Measurements from ENCODE around the gene IL1RAPL1. TPM values are rescaled to one million over a fixed set of nuclear protein-coding genes. Genes with fewer than 3 reads are reported as not detected.

Gene IL1RAPL1
- total RNA-seq, 1 donor from 2014 or later = not detected

- H3K27ac Mint-ChIP-seq = no peak overlapping the region
These were observed 600.0 kb downstream of the IL1RAPL1 start for GRCh38 chrX:29187264-29187663.

DNA sequence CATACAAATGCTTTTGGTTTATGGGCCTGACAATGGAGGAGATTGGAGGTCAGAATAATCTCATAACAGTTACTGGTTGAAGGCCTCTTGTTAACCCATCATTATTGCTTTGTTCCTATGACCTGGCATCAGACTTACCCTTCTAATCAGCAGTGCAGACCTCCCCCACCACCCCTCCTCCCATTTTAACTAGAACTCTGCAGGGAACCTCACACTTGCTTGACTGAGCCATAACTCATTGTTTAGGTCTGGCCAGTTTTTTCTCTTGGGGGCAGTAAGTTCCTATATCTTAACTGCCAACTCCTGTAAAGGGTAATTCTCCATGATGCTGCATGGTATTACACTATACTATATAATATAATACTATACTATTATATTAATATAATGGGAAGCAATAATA is 609.3 kb downstream of the IL1RAPL1 start:
- H3K27ac Mint-ChIP-seq = no peak overlapping the region
- intact Hi-C loops (cut with micrococcal nuclease) = no loop called here
- H3K27me3 Mint-ChIP-seq = no peaks in the 10 kb centered on the region
- no peaks in the 10 kb centered on the region for H3K4me1 Mint-ChIP-seq
- DNase-seq = no peak
- H3K4me3 Mint-ChIP-seq = no peak overlapping the region
- H3K36me3 Mint-ChIP-seq (ENCODE audit: low read depth) = no peaks in the 10 kb centered on the region
- H3K9me3 Mint-ChIP-seq = no peaks in the 10 kb centered on the region

More at GRCh38 chrX:29187264-29187663, 600.0 kb downstream of the IL1RAPL1 start:
- no peak for DNase-seq
- intact Hi-C loops (cut with micrococcal nuclease) = no loop called here
- Mint-ChIP-seq H3K36me3 (ENCODE audit: low read depth) (no peaks in the 10 kb centered on the region), H3K9me3 (no peaks in the 10 kb centered on the region), H3K4me3 (no peak overlapping the region), H3K27me3 (no peaks in the 10 kb centered on the region), H3K4me1 (no peaks in the 10 kb centered on the region)

GRCh38 chrX:29215251-29215650 is 628.0 kb downstream of the IL1RAPL1 start:
- peaks cover 5% of the 10 kb centered on the region for H3K9me3 Mint-ChIP-seq
- intact Hi-C loops (cut with micrococcal nuclease) = no loop called here
- no peak overlapping the region for H3K4me3 Mint-ChIP-seq
- no peaks in the 10 kb centered on the region for H3K36me3 Mint-ChIP-seq (ENCODE audit: low read depth)
- no peaks in the 10 kb centered on the region for H3K27me3 Mint-ChIP-seq
- DNase-seq = no peak
- no peak overlapping the region for H3K27ac Mint-ChIP-seq
- H3K4me1 Mint-ChIP-seq = no peaks in the 10 kb centered on the region

GRCh38 chrX:29225670-29226069 is 638.4 kb downstream of the IL1RAPL1 start:
- Mint-ChIP-seq H3K4me1 (no peaks in the 10 kb centered on the region), H3K36me3 (ENCODE audit: low read depth) (no peaks in the 10 kb centered on the region), H3K27ac (no peak overlapping the region), H3K27me3 (no peaks in the 10 kb centered on the region), H3K4me3 (no peak overlapping the region), H3K9me3 (no peaks in the 10 kb centered on the region)
- DNase-seq = no peak
- intact Hi-C loops (cut with micrococcal nuclease) = no loop called here

DNA sequence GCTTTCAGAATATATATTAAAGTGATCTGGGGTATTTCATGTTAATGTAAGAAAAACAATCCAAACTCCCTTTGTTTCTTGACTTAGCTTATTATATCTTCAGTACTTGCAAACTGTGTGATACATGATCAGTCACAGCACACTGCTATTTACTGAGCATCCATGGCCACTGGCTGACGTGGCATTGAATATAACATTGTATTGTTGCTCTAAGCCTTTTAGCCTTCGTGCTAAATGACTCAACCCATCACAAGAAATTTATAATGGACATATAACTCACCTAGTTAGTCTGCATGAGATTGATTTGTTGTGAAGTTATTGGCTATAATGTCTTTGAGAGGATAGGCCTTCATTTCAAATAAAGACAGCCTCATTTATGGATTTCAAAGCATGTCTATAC is 642.6 kb downstream of the IL1RAPL1 start:
- H3K9me3 Mint-ChIP-seq = no peaks in the 10 kb centered on the region
- H3K4me1 Mint-ChIP-seq = no peaks in the 10 kb centered on the region
- no peaks in the 10 kb centered on the region for H3K36me3 Mint-ChIP-seq (ENCODE audit: low read depth)
- no peak overlapping the region for H3K4me3 Mint-ChIP-seq
- DNase-seq = no peak
- no peak overlapping the region for H3K27ac Mint-ChIP-seq
- intact Hi-C loops (cut with micrococcal nuclease) = no loop called here
- no peaks in the 10 kb centered on the region for H3K27me3 Mint-ChIP-seq

- intact Hi-C loops (cut with micrococcal nuclease) = no loop called here
- Mint-ChIP-seq H3K4me3 (no peak overlapping the region), H3K27me3 (no peaks in the 10 kb centered on the region), H3K4me1 (no peaks in the 10 kb centered on the region), H3K27ac (no peak overlapping the region), H3K36me3 (ENCODE audit: low read depth) (no peaks in the 10 kb centered on the region), H3K9me3 (no peaks in the 10 kb centered on the region)
- DNase-seq = no peak
These were observed 644.6 kb downstream of the IL1RAPL1 start for GRCh38 chrX:29231800-29232199.

DNA sequence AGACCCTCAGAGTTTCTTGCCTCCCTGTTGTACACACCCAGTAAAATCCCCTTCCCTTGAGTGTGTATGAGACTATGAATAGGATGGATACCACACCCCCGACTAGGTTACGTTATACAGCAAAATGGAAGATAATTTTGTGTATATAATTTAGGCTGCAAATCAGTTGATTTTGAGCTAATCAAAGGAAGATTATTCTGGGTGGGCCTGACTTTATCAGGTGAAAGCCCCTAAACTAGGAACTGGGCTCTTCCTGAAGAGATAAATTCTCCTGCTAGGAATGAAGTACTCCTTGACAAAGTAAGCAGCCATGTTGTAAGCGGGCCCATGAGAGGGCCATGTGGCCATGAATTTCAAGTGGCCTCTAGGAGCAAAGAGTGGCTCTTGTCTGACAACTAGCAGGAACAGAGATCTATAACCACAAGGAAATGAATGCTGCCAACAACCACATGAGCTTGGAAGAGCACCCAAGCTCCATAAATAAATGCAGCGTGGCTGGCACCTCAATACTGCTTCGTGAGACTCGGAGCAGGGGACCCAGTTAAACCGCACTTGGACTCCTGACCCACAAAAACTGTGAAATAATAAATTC is 646.4 kb downstream of the IL1RAPL1 start:
- DNase-seq = no peak

GRCh38 chrX:29237972-29238371 is 650.7 kb downstream of the IL1RAPL1 start:
- Mint-ChIP-seq H3K27me3 (no peaks in the 10 kb centered on the region), H3K36me3 (ENCODE audit: low read depth) (no peaks in the 10 kb centered on the region), H3K4me1 (no peaks in the 10 kb centered on the region), H3K27ac (no peak overlapping the region), H3K9me3 (no peaks in the 10 kb centered on the region), H3K4me3 (no peak overlapping the region)
- intact Hi-C loops (cut with micrococcal nuclease) = no loop called here
- no peak for DNase-seq

More for the DNA sequence above, 646.4 kb downstream of the IL1RAPL1 start:
- no peaks in the 10 kb centered on the region for H3K27me3 Mint-ChIP-seq
- no peak overlapping the region for H3K27ac Mint-ChIP-seq
- no peak overlapping the region for H3K4me3 Mint-ChIP-seq
- intact Hi-C loops (cut with micrococcal nuclease) = no loop called here
- no peaks in the 10 kb centered on the region for H3K36me3 Mint-ChIP-seq (ENCODE audit: low read depth)
- no peaks in the 10 kb centered on the region for H3K4me1 Mint-ChIP-seq
- no peaks in the 10 kb centered on the region for H3K9me3 Mint-ChIP-seq

DNA sequence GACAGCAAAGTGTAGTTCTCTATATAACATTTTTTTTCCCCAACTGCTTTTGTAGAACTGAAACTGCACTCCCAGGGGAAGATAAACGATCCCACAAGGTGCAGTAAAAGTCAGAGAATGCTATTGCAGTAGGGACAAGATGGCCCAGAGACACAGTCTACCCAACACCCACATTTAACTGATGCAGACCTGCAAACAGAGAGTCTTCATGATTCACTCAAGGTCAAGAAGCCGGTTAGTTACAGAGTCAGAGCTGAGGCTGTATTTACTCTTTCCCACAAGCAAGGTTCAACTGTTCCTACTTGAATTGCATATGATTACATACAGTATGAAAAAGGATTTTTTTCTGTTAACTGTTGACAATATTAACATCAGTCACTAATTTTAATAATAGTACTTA is 654.6 kb downstream of the IL1RAPL1 start:
- H3K9me3 Mint-ChIP-seq = no peaks in the 10 kb centered on the region
- H3K4me3 Mint-ChIP-seq = no peak overlapping the region
- H3K4me1 Mint-ChIP-seq = no peaks in the 10 kb centered on the region
- no peak overlapping the region for H3K27ac Mint-ChIP-seq
- no peak for DNase-seq
- H3K27me3 Mint-ChIP-seq = no peaks in the 10 kb centered on the region
- intact Hi-C loops (cut with micrococcal nuclease) = no loop called here
- no peaks in the 10 kb centered on the region for H3K36me3 Mint-ChIP-seq (ENCODE audit: low read depth)

DNA sequence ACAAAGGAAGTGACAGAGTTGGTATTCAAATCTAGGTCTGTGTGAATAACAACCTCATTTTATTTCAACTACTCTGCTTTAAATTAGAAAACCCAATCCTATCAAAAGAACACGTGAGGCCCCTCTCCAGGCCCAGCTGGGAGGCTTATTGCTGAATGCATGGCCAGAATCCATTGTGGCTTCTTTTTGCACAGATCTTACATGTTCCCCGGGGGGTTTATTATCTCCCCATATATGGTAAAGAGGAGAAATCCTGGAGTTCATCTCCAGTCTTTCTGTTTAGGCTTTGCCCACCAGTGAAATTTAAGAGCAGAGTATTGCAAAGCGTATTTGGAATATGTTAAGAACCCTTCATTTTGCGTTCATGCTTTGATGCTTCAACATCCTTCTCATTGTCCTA is 655.6 kb downstream of the IL1RAPL1 start:
- H3K27ac Mint-ChIP-seq = no peak overlapping the region
- no peaks in the 10 kb centered on the region for H3K9me3 Mint-ChIP-seq
- intact Hi-C loops (cut with micrococcal nuclease) = no loop called here
- H3K27me3 Mint-ChIP-seq = no peaks in the 10 kb centered on the region
- no peaks in the 10 kb centered on the region for H3K36me3 Mint-ChIP-seq (ENCODE audit: low read depth)
- H3K4me1 Mint-ChIP-seq = no peaks in the 10 kb centered on the region
- no peak overlapping the region for H3K4me3 Mint-ChIP-seq
- no peak for DNase-seq

DNA sequence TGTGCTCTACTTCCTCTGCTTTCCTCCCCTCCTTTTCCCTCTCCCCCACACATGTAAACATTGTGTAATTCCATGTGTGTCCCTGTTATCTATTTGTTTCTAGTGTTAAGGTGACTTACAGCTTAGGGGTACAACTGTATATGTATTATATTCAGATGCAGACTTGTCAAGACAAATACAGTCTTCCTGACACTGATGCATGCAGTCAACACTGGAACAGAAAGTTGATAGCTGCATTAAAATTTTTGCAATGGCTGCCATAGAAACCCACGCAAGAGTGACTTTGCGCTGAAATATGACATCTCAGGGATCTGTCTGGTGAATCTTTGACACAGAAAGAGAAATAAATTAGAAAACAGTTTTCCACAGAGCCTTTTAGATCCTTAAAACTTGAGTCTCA is 656.7 kb downstream of the IL1RAPL1 start:
- Mint-ChIP-seq H3K27ac (no peak overlapping the region), H3K27me3 (no peaks in the 10 kb centered on the region), H3K4me3 (no peak overlapping the region), H3K9me3 (no peaks in the 10 kb centered on the region), H3K4me1 (no peaks in the 10 kb centered on the region), H3K36me3 (ENCODE audit: low read depth) (no peaks in the 10 kb centered on the region)
- DNase-seq = no peak
- intact Hi-C loops (cut with micrococcal nuclease) = no loop called here

DNA sequence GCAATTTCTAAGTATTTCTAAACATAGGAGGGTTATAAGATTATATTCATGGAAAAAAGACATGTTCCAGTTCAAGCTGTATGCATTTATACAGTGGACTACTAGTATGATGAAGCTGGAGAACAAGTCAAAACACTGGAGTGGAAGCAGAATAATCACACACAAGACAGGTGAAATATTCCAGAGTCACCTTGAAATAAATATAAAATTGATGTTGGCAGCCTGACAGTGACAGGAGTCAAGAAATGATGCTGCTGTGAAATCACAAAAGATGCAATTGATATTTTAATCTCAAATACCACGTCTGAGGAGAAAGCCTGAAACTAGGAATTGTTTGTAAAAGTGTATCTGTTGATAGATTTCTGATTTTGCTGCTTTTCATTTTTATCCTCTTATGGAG is 667.3 kb downstream of the IL1RAPL1 start:
- H3K4me1 Mint-ChIP-seq = no peaks in the 10 kb centered on the region
- intact Hi-C loops (cut with micrococcal nuclease) = no loop called here
- no peak overlapping the region for H3K27ac Mint-ChIP-seq
- no peaks in the 10 kb centered on the region for H3K27me3 Mint-ChIP-seq
- H3K9me3 Mint-ChIP-seq = no peaks in the 10 kb centered on the region
- no peak overlapping the region for H3K4me3 Mint-ChIP-seq
- no peaks in the 10 kb centered on the region for H3K36me3 Mint-ChIP-seq (ENCODE audit: low read depth)
- no peak for DNase-seq

DNA sequence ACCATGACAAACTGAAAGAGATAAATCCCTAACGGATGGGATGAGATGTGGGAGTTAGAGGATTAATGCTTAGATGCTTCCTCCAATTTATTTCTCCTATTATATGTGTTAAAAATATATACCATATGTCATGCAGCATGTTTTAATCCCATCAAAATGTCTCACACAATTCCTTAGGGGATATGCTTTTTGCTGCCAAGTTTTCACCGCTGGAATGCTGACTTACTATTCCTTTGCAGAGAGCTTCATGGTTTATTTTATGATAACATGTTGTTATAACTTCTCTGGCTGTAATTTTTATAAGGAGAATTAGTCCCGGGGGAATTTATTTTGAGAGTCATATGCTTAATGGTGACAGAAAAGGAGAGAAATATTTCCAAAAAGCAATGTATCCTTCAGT is 670.3 kb downstream of the IL1RAPL1 start:
- H3K27me3 Mint-ChIP-seq = no peaks in the 10 kb centered on the region
- H3K9me3 Mint-ChIP-seq = no peaks in the 10 kb centered on the region
- H3K4me1 Mint-ChIP-seq = no peaks in the 10 kb centered on the region
- no peak for DNase-seq
- H3K36me3 Mint-ChIP-seq (ENCODE audit: low read depth) = no peaks in the 10 kb centered on the region
- no peak overlapping the region for H3K27ac Mint-ChIP-seq
- intact Hi-C loops (cut with micrococcal nuclease) = no loop called here
- H3K4me3 Mint-ChIP-seq = no peak overlapping the region

DNA sequence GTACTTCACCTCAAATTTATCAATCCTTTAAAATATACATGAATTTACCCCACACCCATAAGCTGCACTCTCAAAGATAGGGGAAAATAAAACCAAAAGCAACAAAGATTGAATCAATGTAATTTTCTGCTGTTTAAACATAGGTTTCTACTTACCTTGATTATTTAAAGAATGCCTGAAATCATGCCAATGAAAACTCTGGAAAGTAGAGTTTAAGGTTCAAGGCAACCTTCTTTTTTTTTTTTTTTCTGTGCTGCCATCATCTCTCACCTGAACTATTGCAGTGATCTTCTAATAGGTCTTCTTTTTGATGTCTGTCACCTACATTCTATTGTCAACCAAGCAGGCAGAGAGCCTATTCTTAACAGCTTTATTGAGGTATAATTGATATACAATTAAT is 682.1 kb downstream of the IL1RAPL1 start:
- H3K36me3 Mint-ChIP-seq (ENCODE audit: low read depth) = no peaks in the 10 kb centered on the region
- no peaks in the 10 kb centered on the region for H3K4me1 Mint-ChIP-seq
- H3K4me3 Mint-ChIP-seq = no peak overlapping the region
- no peaks in the 10 kb centered on the region for H3K9me3 Mint-ChIP-seq
- no peak for DNase-seq
- no peak overlapping the region for H3K27ac Mint-ChIP-seq
- intact Hi-C loops (cut with micrococcal nuclease) = no loop called here
- H3K27me3 Mint-ChIP-seq = no peaks in the 10 kb centered on the region

DNA sequence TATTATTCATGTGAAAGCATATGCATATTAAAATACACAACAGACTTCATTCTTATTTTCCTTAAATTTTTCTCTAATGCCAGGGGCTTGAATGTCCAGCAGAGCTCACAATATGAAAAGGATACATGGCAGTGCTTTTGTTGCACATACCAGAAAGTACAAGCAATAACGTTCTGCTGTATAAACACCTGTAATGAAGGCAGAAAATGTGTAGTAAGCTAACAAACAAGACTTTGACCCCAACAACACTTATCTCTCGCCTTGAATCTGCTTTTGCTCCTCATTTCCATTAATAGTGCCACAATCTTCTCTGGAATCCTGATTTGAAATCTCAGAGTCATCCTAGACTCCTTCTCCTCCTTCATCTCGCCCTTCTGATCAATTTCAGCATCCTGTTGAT is 687.3 kb downstream of the IL1RAPL1 start:
- intact Hi-C loops (cut with micrococcal nuclease) = no loop called here
- Mint-ChIP-seq H3K36me3 (ENCODE audit: low read depth) (no peaks in the 10 kb centered on the region), H3K9me3 (no peaks in the 10 kb centered on the region), H3K4me1 (no peaks in the 10 kb centered on the region), H3K27me3 (no peaks in the 10 kb centered on the region), H3K4me3 (no peak overlapping the region), H3K27ac (no peak overlapping the region)
- DNase-seq = no peak
